Endodermal cell (in vitro differentiated cells): Measurements from ENCODE around the gene SLC9B2. TPM values are rescaled to one million over a fixed set of nuclear protein-coding genes. Genes with fewer than 3 reads are reported as not detected.
A peak's percentile ranks its signal among the peaks of the same experiment; 100 is the strongest.

Experiments used
- DNase-seq: peaks from one replicate; pipeline ENCODE4 v3.0.0-alpha.2; 2017
- H3K27ac ChIP-seq: 2 replicates; pipeline ENCODE4 v1.5.1; 2013; ENCODE audit warnings: mild to moderate bottlenecking, low read depth, low read length, moderate library complexity
- H3K27me3 ChIP-seq: 2 replicates; pipeline ENCODE4 v1.6.1; 2013; ENCODE audit warnings: mild to moderate bottlenecking, low read length, moderate library complexity; ENCODE audit not compliant: insufficient read depth, control insufficient read depth, poor library complexity, severe bottlenecking
- H3K36me3 ChIP-seq: 2 replicates; pipeline ENCODE4 v1.7.0; 2013; ENCODE audit warnings: mild to moderate bottlenecking, low read length, moderate library complexity; ENCODE audit not compliant: control insufficient read depth, insufficient read depth
- H3K4me1 ChIP-seq: one replicate; pipeline ENCODE4 v1.7.0; 2013; ENCODE audit warnings: low read length; ENCODE audit not compliant: control insufficient read depth, insufficient read depth
- H3K4me3 ChIP-seq: 2 replicates; pipeline ENCODE4 v1.5.1; 2013; ENCODE audit warnings: mild to moderate bottlenecking, low read length, moderate library complexity
- H3K9ac ChIP-seq: 2 replicates; pipeline ENCODE4 v1.6.1; 2013; ENCODE audit warnings: mild to moderate bottlenecking, low read length, moderate library complexity; ENCODE audit not compliant: poor library complexity, severe bottlenecking; ENCODE audit errors: extremely low read depth
- H3K9me3 ChIP-seq: 2 replicates; pipeline ENCODE4 v1.6.1; 2013; ENCODE audit warnings: mild to moderate bottlenecking, low read length, moderate library complexity; ENCODE audit not compliant: control insufficient read depth
- H3K27ac Mint-ChIP-seq: 2 replicates; pipeline ENCODE4 v1.8.0; 2020; ENCODE audit warnings: mixed read lengths
- H3K27me3 Mint-ChIP-seq: 2 replicates; pipeline ENCODE4 v1.8.0; 2021; ENCODE audit warnings: mild to moderate bottlenecking, mixed read lengths; ENCODE audit not compliant: insufficient read depth
- H3K36me3 Mint-ChIP-seq: 2 replicates; pipeline ENCODE4 v1.8.0; 2020; ENCODE audit warnings: low read depth, mixed read lengths
- H3K4me1 Mint-ChIP-seq: 2 replicates; pipeline ENCODE4 v1.8.0; 2020; ENCODE audit warnings: mixed read lengths
- H3K4me3 Mint-ChIP-seq: 2 replicates; pipeline ENCODE4 v1.8.0; 2020; ENCODE audit warnings: mild to moderate bottlenecking, moderate library complexity, mixed read lengths
- H3K9me3 Mint-ChIP-seq: 2 replicates; pipeline ENCODE4 v1.8.0; 2020; ENCODE audit warnings: mild to moderate bottlenecking, mixed read lengths
- WGBS, 2 experiments: methylation state at CpG; one replicate each; pipeline versions ENCODE4 v1.1.5 to v1.1.7; 2013; ENCODE audit warnings: missing lambda C conversion rate in 2 of 2, mixed read lengths in 1 of 2; ENCODE audit not compliant: insufficient coverage in 1 of 2, insufficient read length in 1 of 2; 5-methylcytosine and 5-hydroxymethylcytosine counted together
- total RNA-seq, 2 donors: library from RNA; stranded (reverse); fragmentation: NEBNext Ultra II Directional in 1 of 2; extraction: Animal tissue kit (Norgen Biotek cat#: 25700) in 1 of 2; gene quantifications; 2 replicates in 1 of 2; 3 replicates in 1 of 2; pipeline ENCODE4 v1.2.1, GENCODE V29; 2021
- TF ChIP-seq, protein P1 (sequence below): fragments of 200-600 bp; sonication (generic); conservative IDR thresholded peaks from 2 replicates; pipeline ENCODE4 v1.5.0; 2021; ENCODE audit warnings: antibody characterized with exemption, mild to moderate bottlenecking

Gene SLC9B2
- total RNA-seq, 2 donors from 2014 or later = 8.2 to 11.3 TPM

DNA sequence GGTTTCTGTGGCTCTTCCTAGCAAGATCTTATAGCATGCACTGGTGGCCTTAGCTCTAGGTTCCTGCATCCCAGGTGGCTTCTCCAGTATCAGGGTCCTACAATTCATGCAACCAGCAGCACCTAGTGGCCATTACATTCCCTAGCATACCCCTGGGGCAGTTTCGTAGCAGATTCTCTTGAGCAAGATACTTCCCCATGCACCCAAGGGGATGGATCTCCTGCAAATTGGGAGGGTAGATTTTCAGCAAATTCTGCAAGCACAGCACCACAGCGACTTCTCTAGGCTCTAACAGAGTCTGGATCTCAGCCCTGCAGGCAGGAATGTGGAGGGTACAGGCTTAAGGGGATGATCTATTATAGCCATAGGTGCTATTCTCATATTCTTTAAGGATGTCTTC is 44.0 kb downstream of the SLC9B2 start:
- Mint-ChIP-seq H3K36me3 (no peaks in the 10 kb centered on the region), H3K27ac (no peak overlapping the region), H3K27me3 (no peaks in the 10 kb centered on the region), H3K4me3 (no peak overlapping the region), H3K9me3 (no peaks in the 10 kb centered on the region), H3K4me1 (no peaks in the 10 kb centered on the region)
- WGBS, 2 experiments = 14 to 33% methylated on average over 1 to 2 of the region's 2 CpGs
- Histone ChIP-seq H3K4me3 (no peak overlapping the region), H3K4me1 (no peaks in the 10 kb centered on the region), H3K27me3 (no peaks in the 10 kb centered on the region), H3K9ac (no peak overlapping the region), H3K27ac (no peak overlapping the region), H3K36me3 (no peaks in the 10 kb centered on the region), H3K9me3 (no peaks in the 10 kb centered on the region)
- TF ChIP-seq, protein P1, sequence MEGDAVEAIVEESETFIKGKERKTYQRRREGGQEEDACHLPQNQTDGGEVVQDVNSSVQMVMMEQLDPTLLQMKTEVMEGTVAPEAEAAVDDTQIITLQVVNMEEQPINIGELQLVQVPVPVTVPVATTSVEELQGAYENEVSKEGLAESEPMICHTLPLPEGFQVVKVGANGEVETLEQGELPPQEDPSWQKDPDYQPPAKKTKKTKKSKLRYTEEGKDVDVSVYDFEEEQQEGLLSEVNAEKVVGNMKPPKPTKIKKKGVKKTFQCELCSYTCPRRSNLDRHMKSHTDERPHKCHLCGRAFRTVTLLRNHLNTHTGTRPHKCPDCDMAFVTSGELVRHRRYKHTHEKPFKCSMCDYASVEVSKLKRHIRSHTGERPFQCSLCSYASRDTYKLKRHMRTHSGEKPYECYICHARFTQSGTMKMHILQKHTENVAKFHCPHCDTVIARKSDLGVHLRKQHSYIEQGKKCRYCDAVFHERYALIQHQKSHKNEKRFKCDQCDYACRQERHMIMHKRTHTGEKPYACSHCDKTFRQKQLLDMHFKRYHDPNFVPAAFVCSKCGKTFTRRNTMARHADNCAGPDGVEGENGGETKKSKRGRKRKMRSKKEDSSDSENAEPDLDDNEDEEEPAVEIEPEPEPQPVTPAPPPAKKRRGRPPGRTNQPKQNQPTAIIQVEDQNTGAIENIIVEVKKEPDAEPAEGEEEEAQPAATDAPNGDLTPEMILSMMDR = peak; percentile 86
- peak; percentile 86 for DNase-seq

DNA sequence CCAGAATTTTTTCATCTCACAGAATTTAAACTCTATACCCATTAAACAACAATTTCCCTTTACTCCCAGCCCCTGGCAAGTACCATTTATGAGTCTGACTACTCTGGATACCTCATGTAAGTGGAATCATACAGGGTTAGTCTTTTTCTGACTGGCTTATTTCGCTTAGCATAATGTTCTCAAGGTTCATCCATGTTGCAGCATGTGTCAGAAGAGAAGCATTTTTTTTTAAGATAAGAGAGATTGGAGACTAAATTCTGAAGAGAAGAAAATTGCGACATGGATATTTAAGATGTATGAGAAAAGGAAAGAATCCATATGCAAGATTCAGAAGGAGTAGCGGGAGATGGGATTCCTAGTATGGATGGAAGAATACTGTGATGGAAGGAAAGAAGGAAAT is 45.8 kb downstream of the SLC9B2 start:
- Histone ChIP-seq H3K4me1 (no peaks in the 10 kb centered on the region), H3K36me3 (no peaks in the 10 kb centered on the region), H3K9ac (no peak overlapping the region), H3K4me3 (no peak overlapping the region), H3K27ac (no peak overlapping the region), H3K9me3 (no peaks in the 10 kb centered on the region), H3K27me3 (no peaks in the 10 kb centered on the region)
- Mint-ChIP-seq H3K27ac (no peak overlapping the region), H3K36me3 (no peaks in the 10 kb centered on the region), H3K9me3 (no peaks in the 10 kb centered on the region), H3K27me3 (no peaks in the 10 kb centered on the region), H3K4me1 (no peaks in the 10 kb centered on the region), H3K4me3 (no peak overlapping the region)
- DNase-seq = no peak
- 85 to 96% methylated on average over 3 of the region's 3 CpGs for WGBS, 2 experiments
- TF ChIP-seq, protein P1 = no peak

DNA sequence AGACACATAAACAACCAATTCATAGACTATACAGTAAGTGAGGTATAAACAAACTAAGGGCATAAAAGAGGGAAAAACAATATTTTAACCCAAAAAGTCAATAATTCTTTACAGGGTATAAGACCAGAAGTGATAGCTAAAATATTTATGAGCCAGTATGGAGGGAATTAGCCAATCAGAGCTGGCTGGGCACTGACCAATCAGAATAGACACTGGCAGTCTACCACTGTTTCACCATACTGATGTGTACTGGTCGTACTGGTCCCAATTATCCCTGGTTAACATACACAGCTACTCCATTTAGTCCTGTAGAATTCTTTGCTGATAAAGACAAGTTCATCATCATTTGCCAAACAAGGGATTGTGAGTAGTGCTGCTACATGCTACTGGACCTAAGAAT is 47.3 kb downstream of the SLC9B2 start:
- H3K36me3 ChIP-seq = no peaks in the 10 kb centered on the region
- H3K9me3 Mint-ChIP-seq = no peaks in the 10 kb centered on the region

More for the DNA sequence above, 47.3 kb downstream of the SLC9B2 start:
- Mint-ChIP-seq H3K4me1 (no peaks in the 10 kb centered on the region), H3K36me3 (no peaks in the 10 kb centered on the region), H3K4me3 (no peak overlapping the region), H3K27me3 (peaks cover under 1% of the 10 kb centered on the region), H3K27ac (no peak overlapping the region)
- H3K9ac ChIP-seq = no peak overlapping the region
- no peak overlapping the region for H3K4me3 ChIP-seq
- WGBS, 2 experiments = 92 to 100% methylated on average over 1 of the region's 1 CpG
- no peaks in the 10 kb centered on the region for H3K27me3 ChIP-seq
- H3K27ac ChIP-seq = no peak overlapping the region
- DNase-seq = no peak
- no peaks in the 10 kb centered on the region for H3K4me1 ChIP-seq
- TF ChIP-seq, protein P1 = no peak
- H3K9me3 ChIP-seq = no peaks in the 10 kb centered on the region
